Left renal pelvis (tissue), 4 donors: ENCODE measurements around the gene PLK2. TPM values are rescaled to one million over a fixed set of nuclear protein-coding genes. Genes with fewer than 3 reads are reported as not detected.

Experiments used
- DNase-seq, 4 donors: peaks; one replicate each; pipeline ENCODE4 v3.0.0-alpha.2; 2013; ENCODE audit warnings: low read depth in 4 of 4, low spot score in 3 of 4
- polyA plus RNA-seq, 4 donors: library from polyadenylated mRNA; unstranded; fragments of 120-200 nt; gene quantifications; one replicate each; pipeline ENCODE4 v1.2.1, GENCODE V29; 2013; ENCODE audit not compliant: insufficient read length in 4 of 4

Gene PLK2
- polyA plus RNA-seq, 4 donors, result 83.3 to 269 (median 163) TPM

DNA sequence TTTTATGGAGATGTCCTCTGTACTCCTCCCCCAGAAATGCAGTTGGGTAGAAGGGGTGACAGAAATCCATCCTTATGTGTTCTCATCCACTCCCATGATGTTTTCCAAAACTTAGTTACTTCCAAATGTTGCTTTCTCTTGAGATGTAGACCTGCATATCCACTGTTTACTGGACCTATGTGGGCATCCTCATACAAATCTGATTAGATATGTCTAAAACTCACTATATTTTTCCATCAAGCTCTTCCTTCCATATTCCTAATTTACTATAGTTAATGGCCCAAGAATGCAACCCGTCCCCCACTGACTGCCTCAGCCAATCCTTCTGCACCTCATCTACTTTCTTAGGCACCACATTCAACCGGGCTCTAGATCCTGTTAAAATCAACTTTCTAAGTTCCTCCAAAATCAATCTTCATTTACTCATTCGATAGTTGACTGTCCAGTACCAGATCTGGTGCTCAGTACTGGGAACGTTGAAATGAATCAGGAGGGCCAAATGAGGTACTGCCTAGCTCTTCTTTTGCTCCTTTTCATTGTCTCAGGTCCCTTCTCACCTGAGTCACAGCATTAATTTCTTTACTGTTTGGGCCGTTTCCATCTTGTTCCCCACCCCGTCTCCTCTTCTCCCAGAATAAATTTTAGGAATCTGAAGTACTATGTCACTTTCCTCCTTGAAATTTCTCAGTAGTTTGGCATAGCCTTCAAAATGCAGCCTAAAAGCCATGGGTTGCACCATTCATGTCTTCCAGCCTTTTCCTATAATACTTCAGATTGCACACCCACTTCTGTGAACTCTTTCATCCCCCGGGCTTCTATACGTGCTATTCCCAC lies 7.9 kb downstream of the PLK2 start:
- no peak for DNase-seq

DNA sequence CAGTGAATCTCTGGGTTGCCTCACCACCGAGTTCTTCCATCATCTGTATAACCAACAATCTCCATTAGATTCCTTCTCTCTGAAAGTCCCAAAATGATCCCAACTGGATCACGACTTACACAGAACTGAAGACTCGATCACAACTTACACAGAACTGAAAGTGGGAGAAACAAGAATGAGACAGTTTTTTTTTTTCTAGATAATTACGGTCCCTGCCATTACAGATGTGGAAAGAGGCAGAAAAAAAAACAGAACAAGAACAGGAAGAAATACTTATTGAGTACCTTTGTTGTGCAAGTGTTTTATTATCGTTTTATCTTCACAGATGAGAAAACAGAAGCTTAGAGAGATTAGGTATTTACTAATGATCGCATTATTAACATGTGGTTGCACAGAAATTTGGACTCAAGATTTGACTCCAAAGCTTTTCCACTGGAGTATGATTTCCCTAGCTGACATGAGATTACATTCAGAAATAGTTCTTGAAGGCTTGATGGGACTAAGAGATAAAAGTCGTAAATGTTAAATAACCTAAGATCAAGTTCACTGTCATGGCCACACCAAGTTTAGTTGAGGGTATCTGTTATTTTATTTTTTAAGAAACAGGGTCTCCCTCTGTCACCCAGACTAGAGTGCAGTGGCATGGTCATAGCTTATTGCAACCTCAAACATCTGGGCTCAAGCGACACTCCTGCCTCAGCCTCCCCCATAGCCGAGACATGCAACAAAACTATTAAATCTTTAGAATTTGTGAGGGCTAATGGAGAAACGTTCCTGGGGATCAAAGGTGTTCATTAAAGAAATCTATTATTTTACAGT lies 8.9 kb downstream of the PLK2 start:
- no peak for DNase-seq

DNA sequence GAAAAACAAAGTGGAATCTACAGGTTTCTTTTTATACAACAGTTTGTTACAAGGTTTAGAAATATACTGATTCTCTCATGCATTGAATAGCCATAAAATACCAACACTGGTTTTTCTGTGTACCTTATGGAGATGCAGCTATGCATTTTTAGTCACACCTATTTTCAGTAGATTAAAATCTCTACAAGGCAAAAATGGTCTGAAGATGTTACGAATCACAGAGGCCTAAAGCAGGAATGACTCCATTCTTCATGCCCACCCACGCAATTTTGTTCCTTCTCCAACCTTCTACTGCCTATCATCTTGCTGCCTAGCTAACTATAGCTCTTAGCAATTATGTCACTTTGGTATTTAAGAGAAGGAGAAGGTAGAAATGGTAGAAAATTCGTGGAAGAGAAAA lies 9.9 kb downstream of the PLK2 start:
- DNase-seq, result no peak

DNA sequence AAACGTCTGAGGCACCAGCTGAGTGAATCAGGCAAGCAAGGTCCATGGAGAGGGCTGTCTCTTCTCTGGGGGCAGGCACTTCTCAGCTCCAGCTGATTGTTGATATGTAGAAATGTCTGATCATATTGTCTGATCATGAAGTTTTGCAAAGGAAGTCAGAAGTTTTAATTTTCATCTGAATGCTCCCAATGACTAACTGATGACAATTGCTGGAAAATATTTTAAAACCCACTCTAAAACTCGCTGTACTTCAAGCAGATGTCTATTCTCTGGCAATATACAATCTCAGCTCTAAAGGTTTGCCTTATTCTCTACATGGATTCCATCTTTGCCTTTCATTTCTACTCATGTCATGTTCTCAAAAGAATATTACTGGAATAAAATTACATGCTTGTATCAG lies 12.7 kb downstream of the PLK2 start:
- DNase-seq, result no peak

DNA sequence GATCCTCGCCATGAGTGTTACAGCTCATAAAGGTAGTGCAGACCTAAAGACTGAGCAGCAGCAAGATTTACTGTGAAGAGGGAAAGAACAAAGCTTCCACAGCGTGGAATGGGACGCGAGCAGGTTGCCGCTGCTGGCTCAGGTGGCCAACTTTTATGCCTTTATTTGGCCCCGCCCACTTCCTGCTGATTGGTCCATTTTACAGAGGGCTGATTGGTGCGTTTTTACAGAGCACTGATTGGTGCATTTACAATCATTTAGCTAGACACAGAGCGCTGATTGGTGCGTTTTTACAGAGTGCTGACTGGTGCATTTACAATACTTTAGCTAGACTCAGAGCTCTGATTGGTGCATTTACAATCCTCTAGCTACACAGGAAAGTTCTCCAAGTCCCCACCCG lies 13.9 kb downstream of the PLK2 start:
- DNase-seq, result no peak

DNA sequence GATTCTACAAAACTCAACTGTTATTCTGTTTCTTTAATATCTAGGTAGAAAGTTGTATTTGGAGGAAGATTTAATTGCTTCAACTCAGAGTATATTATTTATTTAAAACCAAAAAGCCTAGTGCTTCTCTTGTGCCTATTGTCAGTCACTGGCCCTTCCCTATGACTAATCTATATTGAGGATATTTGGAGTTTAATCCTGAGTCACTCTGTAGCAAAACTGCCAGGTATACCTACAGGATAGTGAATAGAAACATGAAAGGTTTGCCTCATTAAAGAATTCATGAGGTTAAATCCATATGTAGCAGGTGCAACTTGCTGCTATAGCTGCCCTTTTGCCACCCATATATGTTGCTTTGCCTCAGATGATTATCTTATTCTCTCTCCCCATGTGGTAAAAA lies 15.1 kb downstream of the PLK2 start:
- no peak for DNase-seq

DNA sequence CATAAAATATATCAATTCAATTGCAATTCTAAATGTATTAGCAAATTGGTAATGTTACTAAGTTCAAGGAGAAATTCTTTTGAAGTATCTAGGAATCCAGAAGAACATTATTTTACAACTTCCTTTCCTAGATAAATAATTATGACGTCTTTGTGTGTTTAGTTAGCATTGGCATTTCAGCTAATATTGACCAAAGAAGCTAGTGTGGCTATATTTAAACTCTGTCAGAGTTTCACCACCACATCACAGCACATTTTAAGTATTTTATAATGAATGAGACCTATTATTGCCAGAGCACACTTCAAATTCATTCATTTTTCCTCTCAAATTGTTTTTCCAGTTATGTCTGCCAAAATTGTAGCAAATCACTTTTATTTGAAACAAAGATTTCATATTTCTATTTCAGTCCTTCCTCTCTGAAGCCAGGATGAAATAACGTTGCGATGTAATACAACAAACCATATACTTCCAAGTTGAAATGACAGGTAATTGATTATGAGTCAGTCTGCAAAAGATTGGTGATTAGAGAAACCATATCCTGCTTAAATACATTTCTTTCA lies 18.9 kb downstream of the PLK2 start:
- no peak for DNase-seq

DNA sequence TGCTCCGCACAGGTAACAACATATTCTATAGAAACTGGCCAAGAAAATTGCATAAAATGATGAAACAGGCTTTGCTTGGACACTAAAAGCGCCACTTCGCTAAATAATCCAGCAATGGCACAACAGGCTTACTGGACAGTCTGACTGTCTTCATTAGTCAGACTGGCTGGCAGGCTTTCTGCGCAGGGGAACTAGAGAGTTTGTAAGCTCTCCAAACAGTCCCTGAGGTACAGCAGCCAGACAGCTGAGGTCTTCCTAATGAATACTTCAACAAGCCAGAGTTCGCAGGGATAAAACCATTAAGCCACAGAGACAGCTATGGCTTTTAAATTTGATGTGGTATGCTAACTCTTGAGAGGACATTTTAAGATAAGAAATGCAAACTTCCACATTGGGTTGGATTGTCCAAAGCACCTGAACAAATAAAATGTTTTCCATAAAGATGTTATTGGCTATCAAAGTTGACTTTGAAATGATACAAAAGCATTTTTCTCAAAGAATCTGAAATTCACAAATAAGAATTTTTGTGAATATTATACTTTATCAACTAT lies 20.7 kb downstream of the PLK2 start:
- no peak for DNase-seq

DNA sequence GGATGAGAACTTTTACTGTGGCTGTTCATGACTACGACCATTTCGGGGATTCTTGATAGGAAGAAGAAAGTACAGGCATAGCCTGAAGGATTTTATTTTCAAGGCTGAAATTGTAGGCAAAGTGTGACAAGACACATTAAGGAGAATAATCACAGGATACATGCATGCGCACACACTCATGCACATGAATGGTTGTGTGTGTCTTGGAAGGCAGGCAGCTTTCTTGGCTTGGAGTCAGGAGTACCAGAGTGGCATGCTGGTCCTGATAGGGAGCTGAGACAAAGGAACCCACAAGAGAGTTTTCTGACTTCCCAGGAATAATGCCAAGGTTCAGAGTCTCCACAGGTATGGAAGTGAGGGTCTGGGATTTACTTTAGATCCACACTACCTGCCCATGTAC lies 22.2 kb downstream of the PLK2 start:
- DNase-seq, result no peak

DNA sequence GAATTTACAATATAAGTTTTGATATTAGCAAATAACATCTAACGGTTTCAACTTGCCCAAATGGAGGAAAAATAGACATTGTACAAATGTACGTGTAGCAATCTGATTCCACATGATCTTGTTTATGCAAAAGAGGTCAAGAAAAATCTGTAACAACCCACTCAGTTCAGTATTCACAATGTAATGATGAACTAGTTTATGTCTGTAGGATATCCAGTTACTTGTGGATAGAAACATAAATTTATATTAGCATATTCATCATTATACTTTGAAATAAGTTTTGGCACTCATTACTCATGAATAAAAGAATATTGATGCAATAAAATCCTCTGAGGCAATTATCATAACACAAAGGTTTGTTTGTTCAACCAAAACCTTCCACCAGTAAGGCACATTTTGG lies 28.1 kb downstream of the PLK2 start:
- DNase-seq, result no peak

DNA sequence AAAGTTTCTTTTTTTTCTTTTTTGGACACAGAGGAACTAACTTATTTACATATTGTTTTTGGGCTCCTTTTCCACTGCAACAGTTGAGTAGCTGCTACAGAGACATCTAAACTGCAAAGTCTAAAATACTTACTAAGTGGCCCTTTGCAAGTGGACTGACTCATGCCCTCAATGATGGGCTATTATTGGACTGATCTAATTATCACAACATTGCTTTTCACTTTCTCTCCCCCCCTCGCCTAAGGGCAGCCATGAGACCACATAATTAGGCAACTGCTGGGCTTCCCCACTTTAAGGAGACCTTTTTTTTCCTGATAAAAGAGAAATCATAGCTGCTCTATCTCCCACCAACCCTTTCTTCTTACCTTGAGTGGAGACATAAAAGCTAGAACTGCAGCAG lies 47.0 kb downstream of the PLK2 start:
- no peak for DNase-seq

DNA sequence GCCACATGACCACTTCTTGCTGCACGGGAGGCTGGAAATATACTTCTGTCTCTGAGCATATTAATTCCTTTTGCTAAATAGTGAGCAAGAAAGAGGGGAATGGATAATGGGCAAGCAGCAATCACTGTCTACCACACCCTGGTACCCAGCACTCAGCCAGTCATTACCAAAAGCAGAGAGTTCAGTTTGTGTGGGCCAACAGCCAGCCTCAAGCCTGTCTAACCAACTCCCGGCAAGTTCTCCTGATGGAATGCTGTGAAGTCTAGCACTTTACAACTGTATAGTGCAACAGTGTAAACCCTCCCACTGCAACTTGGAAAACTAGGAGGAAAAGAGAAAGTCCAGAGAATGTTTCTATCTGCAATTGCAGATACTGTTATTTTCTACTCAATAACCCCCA lies 47.8 kb downstream of the PLK2 start:
- DNase-seq, result no peak

DNA sequence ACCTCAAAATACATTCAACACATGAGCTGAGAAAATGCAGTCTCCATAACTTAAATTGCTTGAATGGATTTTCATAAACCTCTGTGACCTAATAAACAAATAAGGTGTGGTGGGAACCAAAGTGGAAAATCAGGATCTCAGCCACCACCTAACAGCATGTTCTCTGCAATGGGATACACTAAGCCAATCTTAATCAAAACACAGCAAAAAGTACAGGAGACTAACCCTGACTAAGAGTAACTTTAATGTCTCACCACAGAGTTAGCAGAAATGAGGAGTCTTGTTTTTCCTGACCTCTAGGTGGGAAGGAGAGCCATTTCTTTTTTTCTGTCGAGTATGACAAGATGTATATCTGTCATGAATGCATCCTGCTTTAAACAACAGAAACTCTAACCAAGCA lies 48.5 kb downstream of the PLK2 start:
- no peak for DNase-seq

DNA sequence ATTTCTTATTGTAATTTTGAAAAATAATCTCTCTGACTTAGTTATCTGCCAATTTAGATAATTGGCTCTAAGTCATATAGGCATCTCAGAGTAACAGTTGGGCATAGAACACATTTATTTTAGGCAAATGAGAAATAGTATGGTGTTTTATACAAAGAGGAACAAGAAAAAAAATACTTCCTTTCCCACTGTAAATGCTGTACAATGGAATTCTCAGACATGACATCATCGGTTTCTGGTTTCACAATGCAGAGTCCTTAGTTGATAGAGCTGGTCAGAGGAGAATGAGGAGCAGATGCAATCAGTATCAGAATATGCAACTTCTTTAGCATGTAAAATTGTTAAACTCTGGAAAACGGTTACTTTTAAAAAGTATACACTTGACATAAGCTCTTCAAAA lies 49.4 kb downstream of the PLK2 start:
- peak in 1 of 4 donors; percentile 21 for DNase-seq

DNA sequence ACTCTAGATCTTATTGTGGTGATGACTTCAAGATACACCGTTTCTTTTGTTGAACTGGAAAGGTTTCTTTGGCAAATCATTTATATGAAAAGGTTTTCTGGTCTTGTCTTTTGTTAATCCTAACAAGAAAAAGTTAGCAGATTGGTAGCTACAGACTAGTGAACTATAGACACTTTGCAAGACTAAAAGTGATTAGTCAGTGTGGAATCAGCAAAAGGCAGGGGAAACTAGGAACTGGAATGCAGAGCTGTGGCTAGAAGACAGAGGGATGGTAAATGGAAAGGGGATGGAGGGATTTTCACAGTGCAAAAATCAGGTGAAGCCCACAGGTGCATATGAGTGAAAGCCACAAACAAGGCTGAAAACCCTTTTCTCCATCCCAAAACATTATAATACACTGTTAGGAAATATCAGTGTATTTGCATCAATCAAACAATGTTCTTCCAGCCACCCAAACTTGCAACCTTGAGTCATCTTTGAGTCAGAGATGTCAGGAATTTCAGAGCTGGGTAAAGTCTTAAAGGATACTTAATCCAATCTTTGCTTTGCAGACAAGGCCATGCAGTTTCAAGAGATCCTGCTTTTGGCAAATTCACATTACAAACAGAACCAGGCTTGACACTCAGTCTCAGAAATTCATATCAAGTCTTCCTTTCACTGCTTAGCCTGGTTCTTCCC lies 52.7 kb downstream of the PLK2 start:
- DNase-seq, result no peak

DNA sequence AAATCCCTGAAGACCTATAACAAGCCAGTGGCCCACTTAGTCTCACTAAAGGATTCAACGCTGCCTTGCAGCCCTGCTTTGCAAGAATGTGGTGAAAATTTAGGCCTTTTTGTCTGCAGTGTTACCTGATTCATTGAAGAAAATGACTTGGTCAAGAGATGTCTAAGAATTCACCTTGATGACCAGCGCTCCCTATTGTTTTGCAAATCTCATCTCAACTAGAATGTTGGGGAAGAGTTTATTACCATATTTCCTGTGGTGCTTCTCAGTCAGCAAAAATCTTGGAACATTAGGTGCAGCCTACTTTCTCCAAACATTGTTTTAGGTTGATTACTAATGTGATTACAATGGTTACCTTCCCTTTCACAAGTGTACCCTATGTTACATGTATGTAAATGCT lies 53.5 kb downstream of the PLK2 start:
- no peak for DNase-seq

DNA sequence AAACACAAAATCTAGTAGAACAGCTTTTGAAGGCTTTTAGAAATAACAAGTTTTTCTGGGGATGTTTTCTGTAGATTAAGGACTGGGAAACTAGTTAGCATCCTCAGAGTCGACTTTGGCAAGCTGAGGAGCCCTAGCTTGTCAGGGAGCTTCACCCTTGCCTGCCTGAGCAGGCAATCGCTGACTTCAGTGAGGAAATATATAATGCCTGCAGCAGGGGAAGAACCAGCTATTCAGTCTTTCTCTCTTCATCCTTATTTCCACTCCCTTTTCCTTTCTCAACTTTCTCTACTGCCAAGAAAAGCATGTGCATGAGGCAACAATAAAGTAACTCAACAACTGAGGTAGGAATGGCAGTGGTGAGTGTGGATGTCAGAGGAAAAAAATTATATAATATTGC lies 54.7 kb downstream of the PLK2 start:
- DNase-seq, result no peak

DNA sequence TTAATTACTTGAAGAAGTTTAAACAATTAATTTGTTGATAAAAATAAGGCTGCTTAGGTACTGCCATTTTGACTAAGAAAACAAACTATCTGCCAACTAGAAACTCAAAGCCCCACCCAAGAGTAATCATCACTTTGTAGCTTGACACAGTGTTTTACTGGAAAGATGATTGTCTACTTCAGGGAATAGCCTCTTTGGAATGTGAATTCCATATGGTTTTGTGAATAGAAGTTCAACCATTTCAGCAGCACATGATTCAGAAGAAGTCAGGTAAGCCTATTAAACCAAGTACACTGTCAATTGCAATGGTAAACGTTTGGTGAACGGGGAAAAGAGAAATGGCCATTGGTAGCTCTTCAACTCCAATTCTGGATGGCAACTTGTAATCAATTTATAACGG lies 55.2 kb downstream of the PLK2 start:
- DNase-seq, result no peak
